GM19468 (cell line): ENCODE measurements around the gene PSMB2.

Source experiments
- ATAC-seq: cut with Tn5 transposase; IDR thresholded peaks from one replicate; pipeline ENCODE4 v1.9.1; 2021; ENCODE audit warnings: mild to moderate bottlenecking, moderate library complexity, moderate number of reproducible peaks; ENCODE audit not compliant: unreplicated experiment; ENCODE audit errors: extremely low read depth

Gene PSMB2

GRCh38 chr1:35559317-35559944 lies 81.9 kb downstream of the PSMB2 start:
- no peak for ATAC-seq

- no peak for ATAC-seq
Observed at GRCh38 chr1:35558374-35559316, 82.7 kb downstream of the PSMB2 start.

GRCh38 chr1:35557611-35558373 lies 83.5 kb downstream of the PSMB2 start, which contains the start of gene NCDN:
TSS of gene NCDN (plus strand) at chr1:35557799. CDS start at chr1:35558191, 392 bp downstream.
- peak; percentile 72 for ATAC-seq

GRCh38 chr1:35557118-35557610 lies 84.2 kb downstream of the PSMB2 start, which contains the start of gene KIAA0319L:
TSS of gene KIAA0319L (minus strand) at chr1:35557403. CDS start at chr1:35554491, 2,912 bp downstream.
- ATAC-seq, result peak; percentile 17

DNA sequence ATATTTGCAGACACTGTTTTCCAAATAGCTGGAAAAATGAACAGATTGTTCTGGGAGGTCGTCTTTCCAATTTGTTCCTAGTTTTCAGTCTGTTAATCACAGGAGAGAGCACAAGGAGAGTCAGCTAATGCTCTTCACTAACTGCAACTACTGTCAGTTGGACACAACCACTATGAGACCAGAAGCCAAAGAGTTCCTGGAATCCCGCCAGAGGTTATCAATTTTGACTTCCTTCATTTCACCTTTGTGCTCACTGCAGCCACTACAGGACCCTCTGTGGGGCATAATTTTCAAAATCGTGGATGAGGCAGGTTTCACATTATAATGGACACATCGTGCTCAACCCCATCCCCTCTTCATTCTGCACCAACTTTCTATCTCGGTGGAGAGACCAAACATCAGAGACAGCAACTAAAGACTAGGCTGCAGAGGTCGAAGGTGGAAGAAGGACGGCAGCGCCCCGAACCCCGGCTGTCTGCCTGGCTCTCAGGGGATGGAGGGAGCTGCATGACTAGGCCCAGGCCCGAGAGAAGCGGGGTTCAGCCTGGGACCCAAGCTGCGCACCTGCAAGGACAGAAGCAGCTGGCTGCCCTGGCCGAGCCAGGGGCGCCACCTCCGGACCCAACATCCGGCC lies 84.7 kb downstream of the PSMB2 start:
- no peak for ATAC-seq

- ATAC-seq, result no peak
Observed at GRCh38 chr1:35555601-35556477, 85.5 kb downstream of the PSMB2 start.

- no peak for ATAC-seq
Observed at GRCh38 chr1:35555212-35555584, 86.1 kb downstream of the PSMB2 start.

DNA sequence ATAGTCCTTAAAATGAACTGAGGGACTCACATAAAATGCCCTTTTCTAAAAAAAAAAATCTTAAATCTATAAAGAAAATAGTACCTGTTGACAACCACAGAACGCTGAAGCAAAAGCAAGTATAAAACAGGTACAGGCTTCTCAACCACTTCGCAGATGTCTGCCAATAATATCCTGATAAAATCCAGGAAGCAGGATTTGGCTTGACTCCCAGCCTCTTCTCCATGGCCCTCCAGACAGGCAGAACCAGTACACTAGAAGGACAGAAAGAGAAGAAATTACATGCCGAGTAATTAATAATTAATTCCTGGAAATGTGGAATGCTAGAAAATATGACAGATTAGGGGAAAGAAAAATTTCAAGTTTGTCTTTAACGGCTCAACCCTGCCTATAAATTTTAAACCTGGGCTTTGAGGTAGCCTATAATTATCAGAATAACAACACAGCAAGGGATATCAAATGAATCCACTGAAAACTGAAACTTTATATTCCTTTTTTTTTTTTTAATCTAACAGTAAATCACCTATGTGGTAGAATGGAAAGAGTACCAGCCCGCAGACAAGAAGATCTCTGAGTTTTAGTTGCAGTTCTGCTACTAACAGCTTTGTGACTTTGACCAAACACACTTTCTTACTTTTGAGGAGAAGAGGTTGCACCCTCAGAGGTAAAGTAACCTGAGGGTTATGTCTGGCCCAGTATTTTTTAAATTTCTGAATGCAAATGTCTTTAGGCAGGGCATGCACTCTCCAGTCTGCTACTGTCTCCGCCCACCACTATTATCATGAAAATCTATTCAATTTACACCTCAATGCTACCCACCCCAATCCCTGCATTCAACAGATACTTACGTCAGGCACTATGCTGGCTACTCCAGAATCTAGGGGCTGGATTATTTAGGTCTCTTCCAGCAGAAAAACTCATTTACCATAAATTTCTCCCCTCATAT lies 86.8 kb downstream of the PSMB2 start:
- no peak for ATAC-seq

- no peak for ATAC-seq
Observed at GRCh38 chr1:35553851-35554250, 87.5 kb downstream of the PSMB2 start.
